CD4-positive, alpha-beta T cell treated with Interleukin-10 for 1 hour (primary cell): ENCODE data around the gene GLIS1.

ENCODE experiments used
- DNase-seq: peaks from one replicate; pipeline ENCODE4 v3.0.0-alpha.2; 2020

The GLIS1 gene

DNA sequence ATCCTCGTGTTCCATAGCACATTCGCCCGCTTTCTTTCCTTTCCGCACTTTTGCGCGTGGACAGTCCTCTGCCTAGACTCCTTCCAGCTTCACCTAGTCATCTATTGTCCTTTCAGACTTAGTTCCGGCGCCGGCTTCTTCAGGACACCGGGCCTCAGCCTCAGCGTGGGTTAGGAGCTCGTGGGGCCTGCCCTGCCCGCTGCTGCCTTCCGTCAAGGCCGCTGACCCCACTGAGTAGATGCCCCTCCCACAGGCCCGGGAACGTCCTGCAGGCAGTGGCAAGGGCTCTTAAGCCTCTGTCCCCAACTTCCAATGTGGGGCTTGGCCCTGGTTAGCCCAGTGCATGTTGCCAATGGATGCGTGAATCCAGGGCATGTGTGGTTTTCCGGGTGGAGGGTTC, 268.4 kb downstream of the GLIS1 start:
- DNase-seq: no peak

DNA sequence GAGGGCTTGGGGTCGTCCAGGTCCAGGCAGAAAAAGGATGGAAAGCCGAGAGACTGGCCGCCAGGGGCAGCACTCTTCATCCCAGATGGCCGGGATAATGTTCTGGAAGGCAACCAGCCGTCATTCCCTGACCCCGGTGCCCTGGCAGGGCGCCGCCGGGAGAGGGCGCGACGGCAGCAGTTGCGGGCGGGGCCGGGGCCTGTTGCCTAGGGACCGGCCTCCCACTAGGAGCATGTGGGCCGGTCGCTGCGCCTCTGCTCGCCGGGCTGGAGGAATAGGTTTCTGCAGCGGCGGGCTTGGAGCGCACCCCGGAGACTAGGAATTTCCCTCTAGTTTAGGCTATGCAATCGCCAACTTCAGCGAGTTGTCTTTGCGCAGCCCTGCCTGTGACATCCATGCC, 268.8 kb downstream of the GLIS1 start:
- DNase-seq: no peak

DNA sequence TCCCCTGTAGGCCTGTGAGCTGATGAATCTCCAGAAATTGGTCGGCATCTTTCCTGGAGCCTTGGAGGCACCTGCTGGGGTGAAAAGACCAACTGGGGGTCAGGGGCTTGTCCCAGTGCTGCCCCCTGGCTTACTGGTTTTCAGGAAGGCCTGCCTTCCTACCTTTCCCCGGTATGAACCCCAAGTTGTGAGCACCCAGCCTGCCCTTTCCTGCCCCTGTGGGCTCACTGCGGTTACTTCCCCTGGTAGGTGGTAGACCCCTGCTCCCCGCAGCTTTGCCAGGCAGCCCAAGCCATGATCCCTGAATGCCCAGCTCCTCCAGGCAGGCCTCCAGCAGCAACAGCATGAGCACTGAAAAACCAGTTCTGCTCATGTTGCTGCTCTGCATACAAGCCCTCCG, 269.6 kb downstream of the GLIS1 start:
- DNase-seq: no peak

DNA sequence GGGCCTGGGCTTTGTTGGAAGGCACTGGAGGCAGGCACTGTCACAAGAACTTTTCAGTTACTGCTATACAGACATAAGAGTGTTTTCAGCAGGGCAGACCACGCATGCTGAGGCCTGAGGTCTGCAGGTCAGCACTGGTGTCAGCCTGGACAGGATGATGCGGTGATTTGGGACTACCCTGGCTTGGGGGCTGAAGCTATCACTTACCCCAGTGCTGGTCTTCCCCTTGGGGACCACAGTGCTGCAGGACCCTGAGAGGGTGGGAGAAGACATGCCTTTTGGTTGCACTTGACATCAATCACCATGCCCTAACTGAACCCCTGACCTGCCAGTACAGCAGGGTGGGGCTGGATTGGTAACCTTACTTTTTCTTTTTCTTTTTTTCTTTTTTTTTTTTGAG, 270.6 kb downstream of the GLIS1 start:
- no peak for DNase-seq

DNA sequence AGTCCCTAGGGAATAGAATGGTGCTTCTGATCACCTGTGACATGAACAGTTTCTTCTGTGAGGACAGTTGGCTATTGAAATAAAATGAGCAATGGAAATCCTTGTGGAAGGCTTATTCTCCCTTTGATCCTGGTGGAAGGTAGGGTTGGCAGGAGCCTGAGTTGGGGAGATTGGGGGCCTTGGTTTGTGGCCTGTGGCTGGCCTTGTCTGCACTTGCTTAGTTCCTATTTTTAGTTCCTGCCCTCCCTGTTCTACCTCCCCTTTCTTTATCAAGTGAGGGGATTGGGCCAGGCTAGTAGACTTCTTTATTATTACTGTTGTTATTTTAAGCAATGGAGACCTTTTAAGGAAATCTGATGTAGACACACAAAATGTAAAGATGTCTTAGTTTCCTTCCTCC, 271.6 kb downstream of the GLIS1 start:
- no peak for DNase-seq

DNA sequence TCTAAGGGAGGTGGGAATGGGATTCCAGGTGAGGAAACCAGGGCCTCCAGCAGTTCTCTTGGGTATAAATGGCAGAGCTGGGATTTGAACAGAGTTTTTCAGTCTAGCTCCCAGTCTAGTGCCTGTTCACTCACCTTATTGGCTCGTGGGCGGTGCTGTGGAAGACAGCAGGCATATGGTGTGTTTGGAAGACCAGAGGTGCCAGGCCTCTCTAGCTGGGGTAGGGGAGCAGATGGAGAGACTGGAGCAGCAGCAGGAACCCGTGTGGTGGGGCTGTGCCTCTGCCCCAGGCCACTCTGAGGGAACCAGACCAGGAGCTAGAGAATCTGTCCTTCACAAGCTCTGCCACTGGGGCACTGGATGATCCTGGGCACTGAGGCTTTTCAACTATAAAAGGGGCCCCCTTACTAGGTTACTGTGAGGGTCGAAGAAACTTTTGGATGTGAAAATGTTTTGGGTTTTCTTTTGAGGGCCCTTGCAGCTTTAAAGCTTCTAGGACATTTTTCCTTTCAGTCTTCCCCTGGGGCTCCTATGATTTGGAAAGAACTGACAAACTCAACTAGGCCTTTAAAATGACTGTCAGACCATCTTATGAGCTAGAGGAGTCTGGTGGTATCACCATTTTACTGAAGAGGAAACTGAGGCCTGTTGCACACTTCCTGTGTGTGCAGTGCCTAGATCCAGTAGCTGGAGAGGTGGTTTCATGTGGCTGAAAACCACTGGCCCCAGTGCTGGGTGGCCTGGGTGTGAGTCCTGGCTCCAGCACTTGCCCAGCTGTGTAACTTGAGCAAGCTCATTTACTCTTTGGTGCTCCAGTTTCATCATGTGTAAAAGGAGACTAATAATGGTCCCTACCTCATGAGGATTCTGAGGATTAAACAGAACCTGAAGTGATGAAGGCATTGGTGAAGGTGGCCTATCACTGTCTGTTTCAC, 273.7 kb downstream of the GLIS1 start:
- no peak for DNase-seq

DNA sequence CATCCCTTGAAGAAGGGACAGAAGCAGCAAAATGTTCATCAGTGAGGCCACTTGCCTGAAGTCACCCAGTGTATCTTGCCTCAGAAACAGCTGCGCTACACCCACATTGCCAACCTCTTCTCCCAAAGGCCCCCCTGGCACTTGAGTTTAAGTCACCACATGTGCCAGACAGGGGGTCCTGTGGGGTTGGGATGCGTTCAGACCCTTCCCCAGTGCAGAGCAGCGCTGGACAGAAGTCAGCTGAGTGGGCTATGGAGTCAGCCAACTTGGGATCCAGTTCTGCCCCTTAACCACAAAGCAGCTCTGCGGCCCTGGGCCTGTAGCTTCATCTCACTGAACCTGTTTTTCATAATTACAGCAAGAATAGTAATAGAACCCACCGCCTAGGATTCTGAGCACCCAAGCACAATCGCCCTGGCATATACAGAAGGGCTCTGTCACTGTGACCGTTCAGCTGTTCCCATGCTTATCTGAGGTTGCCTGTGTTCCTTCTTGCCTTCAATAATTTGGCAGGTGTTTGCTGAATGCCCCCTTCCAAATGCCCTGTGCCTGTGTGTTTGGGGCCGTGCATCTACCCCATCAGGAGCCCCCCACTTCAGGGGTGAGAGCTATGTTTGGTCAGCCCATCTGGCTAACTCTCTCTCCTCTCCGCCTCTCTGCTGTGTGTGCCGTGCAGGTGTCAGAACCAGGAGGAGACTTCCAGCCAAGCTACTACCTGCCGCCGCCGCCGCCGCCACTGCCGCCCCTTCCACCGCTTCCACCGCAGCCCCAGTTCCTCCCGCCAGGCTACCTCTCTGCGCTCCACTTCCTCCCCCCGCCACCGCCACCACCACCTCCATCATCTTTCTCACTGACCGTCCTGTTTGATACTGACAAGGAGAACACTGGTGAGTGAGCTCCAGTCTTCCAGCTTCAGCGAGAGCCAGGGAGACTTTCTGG, 274.7 kb downstream of the GLIS1 start:
- no peak for DNase-seq

DNA sequence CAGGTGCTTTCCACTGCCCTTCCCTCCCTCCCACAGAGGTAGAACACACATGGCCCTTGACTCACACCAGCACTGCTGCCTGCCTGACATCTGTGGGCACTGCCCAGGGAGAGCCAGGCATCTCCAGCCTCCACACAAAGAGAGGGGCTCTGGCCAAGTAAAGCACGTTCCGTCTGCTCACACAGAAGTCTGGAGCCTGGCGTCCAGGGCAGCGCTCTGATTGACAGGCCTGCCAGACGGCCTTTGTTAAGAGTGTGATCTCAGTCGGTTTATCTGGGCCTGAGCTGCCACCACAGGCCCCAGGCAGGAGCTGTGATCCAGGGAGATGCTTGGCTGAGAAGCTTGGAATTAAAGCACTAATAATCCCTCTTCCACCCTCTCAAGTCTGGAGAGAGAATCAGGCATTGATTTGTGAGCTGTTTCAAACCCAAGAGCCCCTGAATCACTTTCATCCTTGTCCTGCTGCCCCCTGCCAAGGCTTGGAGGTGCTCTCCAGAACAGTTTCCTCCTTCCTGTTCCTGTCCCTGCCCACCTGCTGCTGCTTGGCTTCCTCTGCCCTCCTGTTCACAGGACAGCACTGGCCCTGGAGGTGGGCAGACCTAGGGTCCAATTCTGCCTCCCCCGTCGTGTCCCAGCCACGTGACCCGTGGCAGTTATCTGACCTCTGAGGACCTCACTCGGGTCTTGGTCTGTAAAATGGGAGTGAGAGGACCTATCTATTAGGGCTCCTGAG, 276.0 kb downstream of the GLIS1 start:
- DNase-seq: no peak

DNA sequence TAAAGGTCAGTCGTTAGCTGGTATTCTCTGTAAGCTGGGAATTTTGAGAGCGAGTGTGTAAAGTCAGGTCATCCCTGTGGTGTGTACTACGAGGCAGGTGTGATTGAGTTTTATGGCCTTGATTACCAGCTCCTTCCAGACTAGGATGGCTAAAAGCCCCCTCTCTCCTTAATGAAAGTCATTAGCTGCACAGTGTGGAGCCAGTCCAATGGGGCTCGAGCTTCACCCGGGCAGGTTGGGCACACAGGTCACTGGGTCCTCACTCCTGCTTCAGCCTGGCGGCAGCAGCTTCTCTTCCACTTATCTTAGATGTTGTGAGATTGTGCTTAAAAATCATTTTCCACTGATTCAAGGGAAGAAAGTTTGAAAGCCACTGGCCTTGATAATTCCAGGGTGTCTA, 276.8 kb downstream of the GLIS1 start:
- no peak for DNase-seq

DNA sequence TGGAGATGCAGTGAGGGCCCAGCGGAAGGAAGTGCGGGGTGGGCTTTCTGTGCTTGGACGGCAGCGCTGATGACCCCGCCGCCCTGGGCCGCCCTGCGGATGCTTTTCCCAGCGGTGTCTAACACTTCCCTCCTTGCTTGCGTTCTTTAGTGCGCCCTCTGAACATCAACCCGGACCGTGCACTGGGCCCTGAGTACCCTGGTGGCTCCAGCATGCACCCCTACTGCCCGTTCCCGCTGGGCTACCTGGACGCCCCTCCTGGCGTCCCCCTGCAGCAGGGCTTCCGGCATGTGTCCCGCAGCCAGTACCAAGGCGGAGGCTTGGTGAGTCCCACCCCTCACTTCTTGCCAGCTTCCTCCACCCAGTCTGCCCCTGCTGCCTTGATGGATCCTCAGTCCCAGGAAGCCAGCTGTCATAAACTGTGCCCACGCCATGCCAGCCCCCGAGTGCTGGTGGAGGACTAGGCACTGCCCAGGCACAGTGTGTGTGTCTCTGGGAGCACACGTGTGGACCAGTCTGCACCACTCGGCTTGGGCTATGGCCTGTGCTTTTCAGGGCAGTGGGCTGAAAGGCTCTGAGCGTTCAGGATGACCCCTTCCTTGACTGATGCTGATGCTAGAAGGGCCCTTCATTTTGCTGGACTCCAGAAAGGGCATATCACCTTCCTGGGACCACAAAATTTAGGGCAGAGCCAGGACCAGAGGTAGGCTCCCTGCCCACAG, 277.5 kb downstream of the GLIS1 start:
- no peak for DNase-seq

DNA sequence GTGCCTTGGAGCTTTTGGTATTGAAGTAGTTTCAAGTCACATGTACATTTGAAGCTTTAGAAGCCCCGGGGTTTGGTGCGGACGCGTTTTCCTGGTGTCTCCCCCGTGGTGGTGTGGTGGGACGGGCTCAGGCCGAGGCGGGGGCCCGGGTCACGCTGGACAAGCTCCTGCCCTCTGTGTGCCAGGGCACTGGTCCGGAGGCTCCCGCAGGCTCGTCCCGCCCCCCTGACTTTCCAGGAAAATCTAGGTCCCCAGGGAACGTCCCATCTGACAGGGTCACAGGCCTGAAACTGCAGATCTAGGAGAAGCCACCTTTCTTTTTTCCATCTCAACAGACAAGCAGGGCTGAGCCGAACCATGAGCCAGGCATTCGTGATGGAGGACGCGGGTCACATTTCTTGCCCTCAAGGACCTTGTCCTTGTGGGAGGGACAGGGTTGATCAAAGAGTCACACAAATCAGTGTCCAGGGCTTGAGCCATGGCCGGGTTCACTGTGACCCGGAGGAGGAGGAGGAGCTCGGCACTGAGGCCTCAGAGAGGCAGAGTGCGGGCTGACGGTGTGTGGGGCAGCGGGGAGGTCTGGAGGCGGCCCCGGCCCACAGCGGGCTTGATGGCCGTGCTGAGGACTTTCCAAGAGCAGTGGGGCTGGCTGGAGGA, 278.2 kb downstream of the GLIS1 start:
- DNase-seq: no peak

DNA sequence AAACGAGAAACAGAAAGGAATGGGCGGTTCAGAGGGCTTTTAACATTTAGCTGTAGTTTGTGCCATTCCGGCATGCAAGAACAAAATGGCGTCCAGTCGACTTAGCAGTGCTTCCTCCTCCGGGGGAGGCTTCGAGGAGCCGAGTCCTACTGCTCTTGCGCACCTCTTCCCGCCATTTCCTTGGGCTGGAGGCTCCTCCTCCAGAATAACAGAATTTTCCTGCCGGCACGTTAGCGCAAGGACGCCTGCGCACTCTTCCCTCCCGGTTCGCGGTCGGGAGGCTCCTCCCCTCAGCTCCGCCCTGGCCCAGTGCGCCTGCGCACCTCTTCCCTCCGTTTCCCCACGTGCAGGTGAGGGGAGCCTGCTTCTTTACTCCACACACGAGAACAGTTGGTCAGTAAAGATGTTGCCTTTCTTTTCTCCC, 278.7 kb downstream of the GLIS1 start:
- DNase-seq: no peak

DNA sequence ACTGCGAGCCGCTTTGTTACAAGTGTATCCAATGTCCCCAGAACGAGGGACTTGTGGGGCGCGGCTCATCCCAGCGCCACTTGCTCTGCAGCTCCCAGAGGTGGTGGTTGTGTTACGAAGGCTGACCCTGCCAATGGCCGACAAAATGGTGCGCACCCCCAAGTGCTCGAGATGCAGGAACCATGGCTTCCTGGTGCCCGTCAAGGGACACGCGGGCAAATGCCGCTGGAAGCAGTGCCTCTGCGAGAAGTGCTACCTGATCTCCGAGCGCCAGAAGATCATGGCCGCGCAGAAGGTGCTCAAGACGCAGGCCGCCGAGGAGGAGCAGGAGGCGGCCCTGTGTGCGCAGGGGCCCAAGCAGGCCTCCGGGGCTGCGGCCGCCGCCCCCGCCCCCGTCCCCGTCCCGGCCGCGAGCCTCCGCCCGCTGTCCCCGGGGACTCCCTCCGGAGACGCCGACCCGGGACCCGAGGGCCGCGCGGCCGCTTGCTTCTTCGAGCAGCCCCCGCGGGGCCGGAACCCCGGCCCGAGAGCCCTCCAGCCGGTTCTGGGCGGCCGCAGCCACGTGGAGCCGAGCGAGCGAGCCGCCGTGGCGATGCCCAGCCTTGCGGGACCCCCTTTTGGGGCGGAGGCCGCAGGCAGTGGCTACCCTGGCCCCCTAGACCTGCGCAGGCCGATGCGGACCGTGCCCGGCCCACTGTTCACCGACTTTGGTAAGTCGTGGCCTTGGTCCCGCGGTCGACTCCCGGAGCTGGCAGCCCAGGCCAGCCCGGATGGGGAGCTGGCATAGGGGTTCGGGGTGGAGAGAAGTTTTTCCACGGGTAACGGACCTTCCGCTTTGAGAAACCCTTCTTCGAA, 279.4 kb downstream of the GLIS1 start, which contains the start of gene DMRTB1:
Gene DMRTB1, plus strand, starts transcription at position 79 of the 855 bp plus-strand sequence. Its CDS starts 55 bp downstream, at position 134.
- no peak for DNase-seq

DNA sequence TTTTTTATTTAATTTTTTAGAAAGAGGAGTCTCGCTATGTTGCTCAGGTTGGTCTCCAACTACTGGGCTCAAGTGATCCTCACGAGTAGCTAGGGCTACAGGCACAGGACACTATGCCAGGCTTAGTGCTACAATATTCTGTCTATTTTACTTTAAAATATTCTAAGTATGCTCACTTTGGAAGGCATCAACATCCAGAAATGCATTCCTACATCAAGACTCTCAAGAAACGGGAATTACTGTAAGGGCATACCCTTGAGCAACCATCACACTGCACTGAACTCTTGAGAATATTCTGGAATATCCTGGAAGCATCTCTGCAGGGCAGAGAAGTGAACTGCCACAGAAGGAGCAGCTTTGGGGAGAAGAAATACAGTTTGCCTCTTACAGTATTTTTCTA, 280.3 kb downstream of the GLIS1 start:
- DNase-seq: no peak
